IPS-20b (cell line): ENCODE measurements around the gene CGB5.
"Not testable (repeated sequence)": the region's sequence is repeated elsewhere in the genome, so short reads cannot be mapped to it uniquely, and the experiment has no call there.

ENCODE experiments used
- H3K27ac ChIP-seq: one replicate; pipeline ENCODE4 v1.5.1; 2013; ENCODE audit warnings: low read length
- H3K27me3 ChIP-seq: 2 replicates; pipeline ENCODE4 v1.6.1; 2013; ENCODE audit warnings: mild to moderate bottlenecking, low read length, inconsistent platforms; ENCODE audit not compliant: insufficient read depth
- H3K36me3 ChIP-seq: 2 replicates; pipeline ENCODE4 v1.6.1; 2013; ENCODE audit warnings: low read depth, mild to moderate bottlenecking, inconsistent platforms, low read length, moderate library complexity; ENCODE audit not compliant: insufficient read depth
- H3K4me1 ChIP-seq: 2 replicates; pipeline ENCODE4 v1.6.1; 2013; ENCODE audit warnings: mild to moderate bottlenecking, control low read depth, inconsistent platforms, low read length, moderate library complexity; ENCODE audit not compliant: insufficient read depth
- H3K4me3 ChIP-seq: 2 replicates; pipeline ENCODE4 v1.5.1; 2013; ENCODE audit warnings: mild to moderate bottlenecking, low read length, inconsistent platforms
- H3K9ac ChIP-seq: 2 replicates; pipeline ENCODE4 v1.6.1; 2013; ENCODE audit warnings: low read depth, mild to moderate bottlenecking, inconsistent platforms, low read length, moderate library complexity
- H3K9me3 ChIP-seq: 2 replicates; pipeline ENCODE4 v1.6.1; 2013; ENCODE audit warnings: mild to moderate bottlenecking, low read depth, low read length, inconsistent platforms; ENCODE audit not compliant: insufficient read depth

CGB5 gene

GRCh38 chr19:49025088-49025487, 18.6 kb upstream of the CGB5 start:
- not testable (repeated sequence) for H3K27ac ChIP-seq, H3K9ac ChIP-seq, H3K4me3 ChIP-seq

DNA sequence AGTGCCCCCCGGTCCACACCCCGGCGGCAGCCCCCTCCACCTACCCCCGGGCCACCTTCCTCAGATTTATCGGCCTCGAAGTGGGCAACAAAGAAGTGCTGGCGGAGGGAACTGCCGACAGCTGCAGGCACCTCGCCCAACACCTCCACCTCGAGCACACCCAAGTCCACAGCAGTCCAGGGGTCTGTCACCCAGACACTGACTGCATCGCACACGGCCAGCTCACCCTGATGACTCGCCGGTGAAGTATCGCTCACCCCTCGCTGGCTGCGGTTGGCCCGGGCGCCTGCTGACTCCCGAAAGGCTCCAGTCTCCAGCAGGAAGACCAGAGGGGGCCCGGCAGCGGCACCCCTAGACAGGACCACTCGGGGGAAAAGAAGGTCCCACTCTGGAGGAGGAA, 18.0 kb upstream of the CGB5 start:
- H3K9me3 ChIP-seq, H3K9ac ChIP-seq, H3K36me3 ChIP-seq, H3K27ac ChIP-seq, H3K4me1 ChIP-seq, H3K4me3 ChIP-seq: not testable (repeated sequence)
- peaks cover 16% of the 10 kb centered on the region for H3K27me3 ChIP-seq

More at GRCh38 chr19:49025088-49025487, 18.6 kb upstream of the CGB5 start:
- H3K36me3 ChIP-seq, H3K4me1 ChIP-seq, H3K9me3 ChIP-seq: not testable (repeated sequence)
- peaks cover 21% of the 10 kb centered on the region for H3K27me3 ChIP-seq

DNA sequence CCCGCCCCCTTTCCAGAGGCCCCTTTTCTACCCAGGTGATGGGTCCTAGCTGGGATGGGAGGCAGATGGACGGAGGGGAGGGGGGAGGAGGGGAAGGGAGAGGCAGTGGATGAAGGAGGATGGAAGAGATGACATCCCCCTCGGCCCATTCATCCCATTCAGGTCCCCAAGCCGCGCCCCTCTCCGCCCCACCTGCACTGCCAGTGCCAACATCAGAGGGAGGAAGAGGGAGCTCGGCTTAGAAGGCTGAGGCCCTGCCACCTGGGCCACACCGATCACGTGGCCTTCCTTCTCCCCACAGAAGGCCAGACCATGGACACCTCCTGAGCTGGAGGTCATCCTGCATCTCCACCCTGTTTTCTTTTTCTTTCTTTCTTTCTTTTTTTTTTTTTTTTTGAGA, 15.0 kb upstream of the CGB5 start:
- not testable (repeated sequence) for H3K4me1 ChIP-seq, H3K36me3 ChIP-seq, H3K9me3 ChIP-seq, H3K9ac ChIP-seq, H3K27ac ChIP-seq, H3K4me3 ChIP-seq, H3K27me3 ChIP-seq

- H3K27me3 ChIP-seq, H3K4me3 ChIP-seq, H3K9me3 ChIP-seq, H3K36me3 ChIP-seq, H3K4me1 ChIP-seq, H3K9ac ChIP-seq, H3K27ac ChIP-seq: not testable (repeated sequence)
Measured at GRCh38 chr19:49029749-49030148, 13.9 kb upstream of the CGB5 start.

DNA sequence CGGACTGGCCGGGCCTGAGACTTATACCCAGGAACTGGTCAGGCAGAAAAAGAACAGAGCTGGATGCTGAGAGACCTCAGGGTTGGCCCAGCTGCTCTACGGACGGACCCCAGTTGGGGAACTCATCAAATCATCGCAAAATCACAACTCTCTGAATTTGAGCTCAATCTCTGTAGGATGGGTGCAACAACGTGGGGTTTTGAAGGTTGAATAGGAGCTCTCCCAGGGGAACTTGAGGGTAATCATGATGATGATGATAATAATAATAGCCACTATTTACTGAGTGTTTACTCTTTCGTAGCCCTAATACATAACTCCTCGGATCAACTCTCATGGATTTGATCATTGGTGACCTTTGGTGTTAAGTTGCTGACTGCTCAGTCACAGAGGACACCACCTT, 13.3 kb upstream of the CGB5 start:
- H3K27me3 ChIP-seq, H3K36me3 ChIP-seq, H3K27ac ChIP-seq, H3K4me1 ChIP-seq, H3K9me3 ChIP-seq, H3K9ac ChIP-seq, H3K4me3 ChIP-seq: not testable (repeated sequence)

DNA sequence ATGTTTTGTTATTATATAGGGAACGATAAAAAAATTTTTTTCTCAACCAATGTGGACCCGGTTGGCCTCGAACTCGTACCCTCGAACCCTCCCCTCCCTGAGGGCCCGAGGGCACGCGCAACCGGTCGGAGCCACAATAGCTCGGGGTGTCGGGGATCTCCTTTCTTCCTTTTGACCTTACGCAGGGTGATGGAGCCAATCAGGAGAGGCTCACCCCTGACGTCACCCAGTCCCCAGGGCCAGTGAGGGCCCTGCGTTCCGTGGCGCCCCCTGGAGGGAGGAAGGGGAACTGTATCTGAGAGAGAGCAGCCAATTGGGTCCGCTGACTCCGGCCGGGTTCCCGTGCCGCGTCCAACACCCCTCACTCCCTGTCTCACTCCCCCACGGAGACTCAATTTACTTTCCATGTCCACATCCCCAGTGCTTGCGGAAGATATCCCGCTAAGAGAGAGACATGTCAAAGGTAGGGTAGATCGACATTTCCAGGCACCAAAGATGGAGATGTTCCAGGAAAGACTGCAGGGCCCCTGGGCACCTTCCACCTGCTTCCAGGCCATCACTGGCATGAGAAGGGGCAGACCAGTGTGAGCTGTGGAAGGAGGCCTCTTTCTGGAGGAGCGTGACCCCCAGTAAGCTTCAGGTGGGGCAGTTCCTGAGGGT, 11.9 kb upstream of the CGB5 start, which contains the start of gene CGB2:
CGB2 (plus strand) TSS at position 249 of the 660 bp plus-strand sequence; CDS start at position 455, 206 bp downstream.
- H3K9ac ChIP-seq, H3K27me3 ChIP-seq, H3K9me3 ChIP-seq, H3K4me3 ChIP-seq, H3K36me3 ChIP-seq, H3K4me1 ChIP-seq, H3K27ac ChIP-seq: not testable (repeated sequence)

DNA sequence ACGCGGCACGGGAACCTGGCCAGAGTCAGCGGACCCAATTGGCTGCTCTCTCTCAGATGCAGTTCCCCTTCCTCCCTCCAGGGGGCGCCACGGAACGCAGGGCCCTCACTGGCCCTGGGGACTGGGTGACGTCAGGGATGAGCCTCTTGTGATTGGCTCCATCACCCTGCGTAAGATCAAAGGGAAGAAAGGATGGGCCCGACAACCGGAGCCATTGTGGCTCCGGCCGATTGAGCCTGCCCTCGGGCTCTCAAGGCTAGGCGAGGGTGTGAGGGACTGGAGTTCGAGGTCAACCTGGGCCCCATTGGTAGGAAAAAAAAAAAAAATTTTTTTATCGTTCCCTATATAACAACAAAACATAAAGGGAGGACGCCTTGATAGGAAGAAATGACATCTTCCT, 6.8 kb upstream of the CGB5 start, which contains the start of gene CGB1:
CGB1 (minus strand) TSS at position 81 of the 400 bp plus-strand sequence. CDS start 184 bp downstream, outside the sequence.
- H3K36me3 ChIP-seq, H3K27me3 ChIP-seq, H3K27ac ChIP-seq, H3K9me3 ChIP-seq, H3K4me1 ChIP-seq, H3K9ac ChIP-seq, H3K4me3 ChIP-seq: not testable (repeated sequence)

- not testable (repeated sequence) for H3K36me3 ChIP-seq, H3K4me3 ChIP-seq, H3K4me1 ChIP-seq, H3K9ac ChIP-seq, H3K27ac ChIP-seq, H3K9me3 ChIP-seq, H3K27me3 ChIP-seq
Measured at GRCh38 chr19:49038111-49038510, 5.5 kb upstream of the CGB5 start.

DNA sequence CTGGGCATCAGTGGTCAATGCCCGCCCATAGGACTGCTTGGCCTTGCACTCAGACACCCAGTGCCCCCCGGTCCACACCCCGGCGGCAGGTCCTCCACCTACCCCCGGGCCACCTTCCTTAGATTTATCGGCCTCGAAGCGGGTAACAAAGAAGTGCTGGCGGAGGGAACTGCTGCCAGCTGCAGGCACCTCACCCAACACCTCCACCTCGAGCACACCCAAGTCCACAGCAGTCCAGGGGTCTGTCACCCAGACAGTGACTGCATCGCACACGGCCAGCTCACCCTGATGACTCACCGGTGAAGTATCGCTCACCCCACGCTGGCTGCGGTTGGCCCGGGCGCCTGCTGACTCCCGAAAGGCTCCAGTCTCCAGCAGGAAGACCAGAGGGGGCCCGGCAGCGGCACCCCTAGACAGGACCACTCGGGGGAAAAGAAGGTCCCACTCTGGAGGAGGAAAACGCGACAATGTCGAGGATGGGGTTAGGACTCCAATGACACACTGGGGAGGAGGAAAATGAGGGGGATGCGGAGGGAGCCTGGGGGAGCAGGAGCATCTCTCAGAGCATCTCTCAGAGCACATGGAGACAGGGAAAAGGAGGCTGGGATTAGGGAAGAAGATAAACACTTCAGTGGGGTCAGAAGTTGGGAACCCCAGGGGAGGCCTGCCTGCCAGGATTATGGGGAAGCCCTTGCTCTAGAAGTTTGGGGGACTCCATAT, 4.9 kb upstream of the CGB5 start:
- H3K27ac ChIP-seq, H3K9ac ChIP-seq, H3K27me3 ChIP-seq, H3K4me1 ChIP-seq, H3K36me3 ChIP-seq, H3K4me3 ChIP-seq, H3K9me3 ChIP-seq: not testable (repeated sequence)

GRCh38 chr19:49039736-49040135, 3.9 kb upstream of the CGB5 start:
- not testable (repeated sequence) for H3K9me3 ChIP-seq, H3K9ac ChIP-seq, H3K36me3 ChIP-seq, H3K27me3 ChIP-seq, H3K27ac ChIP-seq, H3K4me3 ChIP-seq, H3K4me1 ChIP-seq

- no peak overlapping the region for H3K4me3 ChIP-seq
- H3K36me3 ChIP-seq, result no peaks in the 10 kb centered on the region
- H3K9ac ChIP-seq, result no peak overlapping the region
- H3K9me3 ChIP-seq, result no peaks in the 10 kb centered on the region
- H3K4me1 ChIP-seq, result no peaks in the 10 kb centered on the region
- H3K27ac ChIP-seq, result no peak overlapping the region
- H3K27me3 ChIP-seq, result no peaks in the 10 kb centered on the region
Measured at GRCh38 chr19:49042177-49042576, 1.5 kb upstream of the CGB5 start.

- H3K36me3 ChIP-seq, H3K9me3 ChIP-seq, H3K27ac ChIP-seq, H3K4me3 ChIP-seq, H3K27me3 ChIP-seq, H3K9ac ChIP-seq, H3K4me1 ChIP-seq: not testable (repeated sequence)
Measured at GRCh38 chr19:49042666-49043065, 982 bp upstream of the CGB5 start.
